HK-2 (cell line): Measurements from ENCODE around the gene CEP152.

Experiments
- DNase-seq: peaks from one replicate; pipeline ENCODE4 v3.0.0-alpha.2; 2018; ENCODE audit not compliant: unreplicated experiment

CEP152 gene

DNA sequence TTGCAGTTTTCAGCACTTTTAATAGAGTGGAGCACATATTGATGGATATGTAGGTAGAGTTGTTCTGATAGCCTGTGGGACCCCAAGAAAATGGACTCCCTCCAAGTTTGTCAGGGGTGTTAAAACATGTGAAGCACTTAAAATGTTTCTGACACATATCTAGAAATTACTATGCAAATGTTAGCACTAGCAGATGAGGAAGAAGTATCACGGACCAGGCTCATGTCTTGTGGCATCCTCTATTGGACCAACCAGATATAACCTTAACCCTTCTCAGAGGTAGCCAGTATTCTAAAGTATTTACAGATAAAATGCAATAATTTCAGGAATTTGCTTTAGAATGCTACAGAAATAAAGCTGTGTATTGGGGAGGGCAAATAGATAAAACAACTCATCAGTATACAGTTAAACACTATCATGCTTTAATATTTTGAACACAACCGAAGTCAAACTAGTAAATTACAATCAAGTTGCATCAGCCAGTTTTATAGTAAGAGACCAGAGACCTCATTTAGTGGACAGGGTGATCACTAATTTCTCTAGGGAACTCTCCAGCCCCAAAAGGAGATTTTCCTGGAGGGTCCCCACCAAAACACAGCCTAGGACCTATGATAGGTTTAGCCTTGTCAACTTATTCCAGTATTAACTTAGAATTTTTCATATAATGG, 108.2 kb downstream of the CEP152 start:
- DNase-seq: no peak

DNA sequence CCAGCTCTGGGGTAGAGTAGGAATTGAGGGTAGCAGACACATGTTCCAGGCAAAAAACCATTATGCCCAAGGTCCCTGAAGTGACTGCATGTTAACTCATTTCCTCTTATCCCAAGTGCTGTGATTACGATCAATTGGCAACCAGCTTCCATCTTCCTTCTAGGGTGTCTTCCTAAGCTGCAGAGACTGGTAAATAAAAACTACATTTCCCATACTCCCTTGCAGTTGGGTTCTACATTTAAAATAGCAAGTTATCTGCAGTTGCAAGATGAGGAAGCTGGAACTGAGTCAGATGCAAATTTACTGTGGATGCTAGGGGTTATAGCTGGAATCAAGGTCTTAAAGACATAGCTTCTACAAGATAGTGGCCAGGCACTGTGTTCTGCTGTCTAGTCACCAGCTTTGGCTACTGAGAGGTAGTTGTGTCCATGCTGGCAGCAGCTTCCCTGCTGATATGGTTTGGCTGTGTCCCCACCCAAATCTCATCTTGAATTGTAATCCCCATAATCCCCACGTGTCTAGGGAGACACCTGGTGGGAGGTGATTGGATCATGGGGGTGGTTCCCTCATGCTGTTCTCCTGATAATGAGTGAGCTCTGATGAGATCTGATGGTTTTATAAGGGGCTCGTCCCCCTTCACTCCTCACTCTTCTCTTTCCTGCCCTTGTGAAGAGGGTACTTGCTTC, 114.1 kb downstream of the CEP152 start:
- DNase-seq: no peak

DNA sequence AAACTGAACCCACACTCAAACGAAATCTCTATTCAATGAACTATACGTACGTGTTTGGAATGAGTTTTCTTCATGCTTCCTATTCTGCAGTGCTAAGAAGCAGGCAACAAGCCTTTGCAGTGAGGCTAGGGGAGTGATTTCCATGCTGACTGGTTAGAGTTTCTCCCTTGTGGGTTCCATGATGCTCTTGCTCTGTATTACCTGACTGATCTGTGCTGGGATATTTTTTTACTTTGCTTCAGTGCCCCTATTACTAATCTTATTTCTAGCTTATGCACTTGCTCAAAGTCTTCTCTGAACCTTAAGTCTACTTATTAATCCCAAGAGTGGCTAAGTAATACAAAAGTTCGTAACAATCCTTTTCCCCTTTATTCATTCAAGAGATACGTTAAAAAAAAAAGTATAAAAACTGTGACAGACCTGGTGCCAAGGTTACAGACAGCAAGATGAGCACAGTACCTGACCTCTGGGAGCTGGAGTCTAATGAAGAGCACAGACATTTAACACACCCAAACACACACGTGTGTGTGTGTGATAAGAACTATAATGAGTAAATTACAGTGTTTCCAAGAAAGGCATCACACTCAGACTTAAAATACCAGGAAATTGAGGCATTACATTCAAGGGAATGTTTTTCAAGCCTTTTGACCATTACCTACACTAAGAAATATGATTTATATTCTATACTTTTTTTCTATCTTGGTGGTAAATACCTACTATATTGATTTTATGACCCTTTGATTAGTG, 114.9 kb downstream of the CEP152 start:
- no peak for DNase-seq

DNA sequence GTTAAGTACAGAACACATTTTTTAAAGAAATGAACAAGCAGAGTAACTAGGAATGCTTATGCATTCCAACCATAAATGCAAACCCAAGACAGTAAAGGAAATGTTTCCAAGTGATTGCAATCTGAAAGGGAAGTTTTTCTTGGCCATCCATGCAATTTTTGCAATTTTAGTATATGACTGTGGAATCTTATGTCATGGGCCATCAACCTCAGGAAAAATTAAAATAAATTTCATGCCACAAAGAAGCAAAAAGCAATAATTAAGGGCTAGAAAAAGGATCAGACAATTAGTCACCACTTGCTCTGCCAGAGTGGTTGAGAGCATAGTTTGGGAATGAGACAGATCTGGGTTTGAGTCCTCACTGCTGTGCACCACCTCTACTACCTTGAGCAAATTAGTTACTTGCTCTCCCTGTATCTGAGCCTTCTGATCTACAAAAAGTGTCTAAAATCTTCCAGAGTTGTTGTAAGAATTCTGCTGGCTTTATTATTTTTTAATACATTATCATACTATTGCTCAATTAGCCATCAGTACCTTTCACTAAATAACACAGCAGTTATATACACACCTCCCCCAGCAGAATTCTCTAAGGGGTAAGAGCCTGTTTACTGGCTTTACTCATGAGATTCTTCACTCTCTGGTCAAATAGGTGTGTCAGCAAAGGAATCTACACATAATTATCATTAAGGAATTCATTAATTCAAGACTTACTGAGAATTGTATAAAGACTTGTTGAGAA, 115.6 kb downstream of the CEP152 start:
- DNase-seq: peak; percentile 2

DNA sequence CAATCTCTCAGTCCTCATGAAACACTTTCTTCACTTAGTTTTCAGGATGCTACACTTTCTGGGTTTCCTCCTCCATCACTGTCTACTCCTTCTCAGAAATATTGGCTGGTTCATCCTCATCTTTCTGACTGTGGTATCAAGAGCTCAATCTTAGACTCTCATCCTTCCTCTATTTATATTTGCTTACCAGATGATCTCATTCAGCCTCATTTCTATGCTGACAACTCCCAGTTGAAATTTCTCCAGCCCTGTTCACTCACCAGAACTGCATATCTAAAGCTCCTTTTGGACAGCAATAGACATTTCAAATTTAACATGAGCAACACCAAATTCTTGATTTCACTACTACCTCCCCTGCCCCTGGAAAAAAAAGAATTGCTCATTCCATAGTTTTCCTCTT, 117.4 kb downstream of the CEP152 start:
- no peak for DNase-seq

DNA sequence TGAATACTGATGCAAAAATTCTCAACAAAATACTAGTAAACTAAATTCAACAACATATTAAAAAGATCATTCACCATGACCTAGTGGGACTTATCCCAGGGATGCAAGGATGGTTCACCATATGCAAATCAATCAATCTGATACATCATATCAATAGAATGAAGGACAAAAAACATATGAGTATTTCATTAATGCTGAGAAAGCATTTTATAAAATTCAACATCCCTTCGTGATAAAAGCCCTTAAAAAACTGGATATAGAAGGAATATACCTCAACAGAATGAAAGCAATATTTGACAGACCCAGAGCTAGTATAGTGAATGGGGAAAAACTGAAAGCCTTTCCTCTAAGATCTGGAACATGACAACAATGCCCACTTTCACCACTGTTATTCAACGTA, 122.4 kb downstream of the CEP152 start:
- no peak for DNase-seq
